ENCODE results near the gene ARAP1. TPM values are rescaled to one million over a fixed set of nuclear protein-coding genes. Genes with fewer than 3 reads are reported as not detected.

Gene ARAP1
- total RNA-seq, 2 donors from 2014 or later: 70.4 to 89.8 TPM

- TF ChIP-seq, protein P1, sequence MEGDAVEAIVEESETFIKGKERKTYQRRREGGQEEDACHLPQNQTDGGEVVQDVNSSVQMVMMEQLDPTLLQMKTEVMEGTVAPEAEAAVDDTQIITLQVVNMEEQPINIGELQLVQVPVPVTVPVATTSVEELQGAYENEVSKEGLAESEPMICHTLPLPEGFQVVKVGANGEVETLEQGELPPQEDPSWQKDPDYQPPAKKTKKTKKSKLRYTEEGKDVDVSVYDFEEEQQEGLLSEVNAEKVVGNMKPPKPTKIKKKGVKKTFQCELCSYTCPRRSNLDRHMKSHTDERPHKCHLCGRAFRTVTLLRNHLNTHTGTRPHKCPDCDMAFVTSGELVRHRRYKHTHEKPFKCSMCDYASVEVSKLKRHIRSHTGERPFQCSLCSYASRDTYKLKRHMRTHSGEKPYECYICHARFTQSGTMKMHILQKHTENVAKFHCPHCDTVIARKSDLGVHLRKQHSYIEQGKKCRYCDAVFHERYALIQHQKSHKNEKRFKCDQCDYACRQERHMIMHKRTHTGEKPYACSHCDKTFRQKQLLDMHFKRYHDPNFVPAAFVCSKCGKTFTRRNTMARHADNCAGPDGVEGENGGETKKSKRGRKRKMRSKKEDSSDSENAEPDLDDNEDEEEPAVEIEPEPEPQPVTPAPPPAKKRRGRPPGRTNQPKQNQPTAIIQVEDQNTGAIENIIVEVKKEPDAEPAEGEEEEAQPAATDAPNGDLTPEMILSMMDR (IDR thresholded peaks at IDR 0.05): no peak
- Histone ChIP-seq H3K27ac (no peak overlapping the region), H3K27me3 (no peaks in the 10 kb centered on the region), H3K36me3 (no peaks in the 10 kb centered on the region), H3K9me3 (no peaks in the 10 kb centered on the region), H3K4me3 (no peak overlapping the region), H3K9ac (ENCODE audit: low read depth in 2 of 2, low read length in 2 of 2) (no peak overlapping the region), H3K4me1 (no peaks in the 10 kb centered on the region)
- intact Hi-C loops (cut with DNase I): no loop called here
- no peak for DNase-seq
Observed at GRCh38 chr11:72665911-72666472, 86.2 kb downstream of the ARAP1 start.

- no peak overlapping the region for H3K9ac ChIP-seq (ENCODE audit: low read depth in 2 of 2, low read length in 2 of 2)
- no peaks in the 10 kb centered on the region for H3K36me3 ChIP-seq
- H3K27ac ChIP-seq: no peak overlapping the region
- H3K4me3 ChIP-seq: no peak overlapping the region
- intact Hi-C loops (cut with DNase I): no loop called here
- DNase-seq: no peak
- TF ChIP-seq, protein P1 (IDR thresholded peaks at IDR 0.05): no peak
- H3K4me1 ChIP-seq: no peaks in the 10 kb centered on the region
- no peaks in the 10 kb centered on the region for H3K9me3 ChIP-seq
- H3K27me3 ChIP-seq: no peaks in the 10 kb centered on the region
Observed at GRCh38 chr11:72662036-72662435, 90.2 kb downstream of the ARAP1 start.

DNA sequence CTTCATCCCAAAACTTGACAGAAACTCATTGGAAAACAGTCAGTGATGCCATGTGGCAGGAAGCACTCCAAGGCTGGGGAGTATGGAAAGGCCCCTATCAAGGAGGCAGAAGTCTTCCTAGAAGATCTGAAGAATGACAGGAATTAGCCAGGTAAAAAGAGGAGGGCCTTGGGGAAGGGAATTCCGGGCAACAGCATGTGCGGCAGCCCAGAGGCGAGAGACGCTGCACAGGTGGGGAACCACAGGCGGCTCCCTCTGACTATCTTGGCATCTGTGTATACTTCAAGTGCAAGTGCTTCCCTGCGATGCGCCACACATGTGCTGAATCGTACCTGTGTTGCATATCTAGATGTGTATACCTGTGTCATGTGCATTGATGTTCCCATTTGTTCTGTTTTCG, 90.7 kb downstream of the ARAP1 start:
- H3K4me1 ChIP-seq: no peaks in the 10 kb centered on the region
- H3K36me3 ChIP-seq: no peaks in the 10 kb centered on the region
- no peak for DNase-seq
- no peaks in the 10 kb centered on the region for H3K9me3 ChIP-seq
- no peak overlapping the region for H3K9ac ChIP-seq (ENCODE audit: low read depth in 2 of 2, low read length in 2 of 2)
- H3K4me3 ChIP-seq: no peak overlapping the region
- no peaks in the 10 kb centered on the region for H3K27me3 ChIP-seq
- intact Hi-C loops (cut with DNase I): no loop called here
- TF ChIP-seq, protein P1 (IDR thresholded peaks at IDR 0.05): no peak
- no peak overlapping the region for H3K27ac ChIP-seq

DNA sequence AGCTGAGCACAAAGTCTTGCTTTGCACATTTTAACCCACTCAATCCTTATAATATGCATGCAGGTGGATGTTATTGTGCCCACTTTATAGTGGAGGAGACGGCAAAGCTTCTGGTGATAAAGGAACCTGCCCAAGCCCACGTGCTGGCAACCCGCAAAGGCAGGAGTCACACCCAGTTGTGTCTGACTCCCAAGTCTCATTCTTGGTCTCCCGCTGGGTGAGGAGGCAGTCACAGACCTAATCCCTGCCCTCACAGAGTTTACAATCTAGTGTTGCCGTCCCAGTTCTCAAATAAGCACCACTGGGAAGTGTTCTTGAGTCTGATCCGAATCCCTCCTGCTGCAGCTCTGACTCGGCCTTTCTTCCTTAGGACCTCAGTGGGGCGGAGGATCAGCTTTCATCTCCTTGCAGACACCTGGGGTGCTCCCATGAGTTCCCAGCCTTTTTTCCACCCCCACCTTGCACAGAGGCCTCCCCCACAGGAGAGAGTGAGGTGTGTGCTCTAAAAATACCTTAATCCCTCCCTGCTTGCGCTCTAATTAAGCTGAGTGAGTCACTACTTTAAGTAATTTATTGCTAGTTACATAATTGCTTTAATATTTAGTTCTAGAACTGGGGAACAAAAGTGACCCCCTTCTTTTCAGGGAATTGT, 93.1 kb downstream of the ARAP1 start:
- H3K36me3 ChIP-seq: no peaks in the 10 kb centered on the region
- TF ChIP-seq, protein P1 (IDR thresholded peaks at IDR 0.05): no peak
- intact Hi-C loops (cut with DNase I): no loop called here

GRCh38 chr11:72657411-72658100, 94.7 kb downstream of the ARAP1 start:
- no peak overlapping the region for H3K27ac ChIP-seq
- no peaks in the 10 kb centered on the region for H3K36me3 ChIP-seq
- no peak overlapping the region for H3K4me3 ChIP-seq
- no peaks in the 10 kb centered on the region for H3K9me3 ChIP-seq
- intact Hi-C loops (cut with DNase I): no loop called here
- TF ChIP-seq, protein P1 (IDR thresholded peaks at IDR 0.05): no peak
- H3K27me3 ChIP-seq: no peaks in the 10 kb centered on the region
- no peak for DNase-seq
- no peak overlapping the region for H3K9ac ChIP-seq (ENCODE audit: low read depth in 2 of 2, low read length in 2 of 2)
- no peaks in the 10 kb centered on the region for H3K4me1 ChIP-seq

More for the DNA sequence above, 93.1 kb downstream of the ARAP1 start:
- Histone ChIP-seq H3K27me3 (no peaks in the 10 kb centered on the region), H3K4me3 (no peak overlapping the region), H3K27ac (no peak overlapping the region), H3K9ac (ENCODE audit: low read depth in 2 of 2, low read length in 2 of 2) (no peak overlapping the region), H3K9me3 (no peaks in the 10 kb centered on the region), H3K4me1 (no peaks in the 10 kb centered on the region)
- DNase-seq: no peak

Data from colonic mucosa (tissue), 4 donors.